Measurements from ENCODE around the gene NUP214.

Gene NUP214

DNA sequence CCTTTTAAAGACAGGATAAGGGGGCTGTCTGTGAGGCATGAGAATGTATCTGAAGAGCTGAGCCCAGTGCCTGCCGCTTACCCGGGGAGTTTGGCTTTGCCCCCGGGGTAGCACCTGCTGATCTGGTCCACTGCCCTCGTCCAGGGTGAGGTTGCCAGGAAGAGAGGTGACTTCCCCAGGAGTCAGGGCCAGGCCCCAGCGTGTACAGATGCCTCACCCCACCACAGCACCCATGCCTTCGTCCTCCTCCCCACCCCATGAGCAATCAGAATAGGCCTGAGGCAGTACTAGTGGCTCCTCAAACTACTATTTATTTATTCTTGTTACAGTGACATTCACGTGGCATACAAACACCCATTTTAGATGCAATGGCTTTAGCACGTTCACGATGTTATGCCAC lies 44.8 kb upstream of the NUP214 start:
- H3K4me2 ChIP-seq (ENCODE audit: low read depth, low read length, poor library complexity, severe bottlenecking): no peak overlapping the region
- H2AFZ ChIP-seq (ENCODE audit: low read depth, low read length, severe bottlenecking): no peak overlapping the region
- no peaks in the 10 kb centered on the region for H3K27me3 ChIP-seq (ENCODE audit: low read length)

DNA sequence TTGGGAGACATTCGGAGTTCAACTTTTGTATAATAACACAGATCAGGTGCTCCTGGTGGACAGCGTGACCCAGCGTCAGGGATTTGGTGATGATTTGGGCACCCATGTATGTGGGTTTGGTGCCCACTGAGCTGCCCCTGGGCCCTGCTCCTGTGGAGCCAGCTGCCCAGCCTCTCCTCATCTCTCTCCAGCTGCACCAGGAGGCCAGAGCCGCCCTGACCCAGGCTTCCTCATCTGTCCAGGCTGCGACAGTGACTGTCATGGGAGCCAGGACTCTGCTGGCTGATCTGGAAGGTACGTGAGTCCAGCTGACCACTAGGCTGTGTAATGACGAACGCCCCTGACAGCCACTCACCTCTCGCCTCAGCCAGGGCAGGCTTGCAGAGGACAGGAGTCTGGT lies 43.5 kb upstream of the NUP214 start:
- H3K27me3 ChIP-seq (ENCODE audit: low read length): no peaks in the 10 kb centered on the region
- TF ChIP-seq, protein P1, sequence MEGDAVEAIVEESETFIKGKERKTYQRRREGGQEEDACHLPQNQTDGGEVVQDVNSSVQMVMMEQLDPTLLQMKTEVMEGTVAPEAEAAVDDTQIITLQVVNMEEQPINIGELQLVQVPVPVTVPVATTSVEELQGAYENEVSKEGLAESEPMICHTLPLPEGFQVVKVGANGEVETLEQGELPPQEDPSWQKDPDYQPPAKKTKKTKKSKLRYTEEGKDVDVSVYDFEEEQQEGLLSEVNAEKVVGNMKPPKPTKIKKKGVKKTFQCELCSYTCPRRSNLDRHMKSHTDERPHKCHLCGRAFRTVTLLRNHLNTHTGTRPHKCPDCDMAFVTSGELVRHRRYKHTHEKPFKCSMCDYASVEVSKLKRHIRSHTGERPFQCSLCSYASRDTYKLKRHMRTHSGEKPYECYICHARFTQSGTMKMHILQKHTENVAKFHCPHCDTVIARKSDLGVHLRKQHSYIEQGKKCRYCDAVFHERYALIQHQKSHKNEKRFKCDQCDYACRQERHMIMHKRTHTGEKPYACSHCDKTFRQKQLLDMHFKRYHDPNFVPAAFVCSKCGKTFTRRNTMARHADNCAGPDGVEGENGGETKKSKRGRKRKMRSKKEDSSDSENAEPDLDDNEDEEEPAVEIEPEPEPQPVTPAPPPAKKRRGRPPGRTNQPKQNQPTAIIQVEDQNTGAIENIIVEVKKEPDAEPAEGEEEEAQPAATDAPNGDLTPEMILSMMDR (IDR thresholded peaks at IDR 0.05; ENCODE audit: insufficient read depth, low read length, poor library complexity, severe bottlenecking): no peak
- no peak for TF ChIP-seq EZH2phosphoT487 (conservative IDR thresholded peaks at IDR 0.05; ENCODE audit: low read length)

More for the DNA sequence above, 44.8 kb upstream of the NUP214 start:
- no peak overlapping the region for H3K4me3 ChIP-seq (ENCODE audit: insufficient read depth, low read length, poor library complexity, severe bottlenecking)
- no peak overlapping the region for H3K27ac ChIP-seq (ENCODE audit: low read depth, low read length)
- no peaks in the 10 kb centered on the region for H3K79me2 ChIP-seq (ENCODE audit: insufficient read depth, low read length)
- H3K9me2 ChIP-seq (replicated peaks; ENCODE audit: insufficient read depth, low read length): no peaks in the 10 kb centered on the region
- H3K9me3 ChIP-seq (ENCODE audit: insufficient read depth, low read length): no peaks in the 10 kb centered on the region
- no peak overlapping the region for H3K9ac ChIP-seq (ENCODE audit: low read length)
- no peaks in the 10 kb centered on the region for H3F3A ChIP-seq (ENCODE audit: insufficient read depth)
- H3K36me3 ChIP-seq (ENCODE audit: low read length): no peaks in the 10 kb centered on the region
- no peaks in the 10 kb centered on the region for H4K20me1 ChIP-seq (ENCODE audit: low read depth, low read length)
- no peak for TF ChIP-seq EZH2phosphoT487 (conservative IDR thresholded peaks at IDR 0.05; ENCODE audit: low read length)
- TF ChIP-seq, protein P1 (IDR thresholded peaks at IDR 0.05; ENCODE audit: insufficient read depth, low read length, poor library complexity, severe bottlenecking): no peak

DNA sequence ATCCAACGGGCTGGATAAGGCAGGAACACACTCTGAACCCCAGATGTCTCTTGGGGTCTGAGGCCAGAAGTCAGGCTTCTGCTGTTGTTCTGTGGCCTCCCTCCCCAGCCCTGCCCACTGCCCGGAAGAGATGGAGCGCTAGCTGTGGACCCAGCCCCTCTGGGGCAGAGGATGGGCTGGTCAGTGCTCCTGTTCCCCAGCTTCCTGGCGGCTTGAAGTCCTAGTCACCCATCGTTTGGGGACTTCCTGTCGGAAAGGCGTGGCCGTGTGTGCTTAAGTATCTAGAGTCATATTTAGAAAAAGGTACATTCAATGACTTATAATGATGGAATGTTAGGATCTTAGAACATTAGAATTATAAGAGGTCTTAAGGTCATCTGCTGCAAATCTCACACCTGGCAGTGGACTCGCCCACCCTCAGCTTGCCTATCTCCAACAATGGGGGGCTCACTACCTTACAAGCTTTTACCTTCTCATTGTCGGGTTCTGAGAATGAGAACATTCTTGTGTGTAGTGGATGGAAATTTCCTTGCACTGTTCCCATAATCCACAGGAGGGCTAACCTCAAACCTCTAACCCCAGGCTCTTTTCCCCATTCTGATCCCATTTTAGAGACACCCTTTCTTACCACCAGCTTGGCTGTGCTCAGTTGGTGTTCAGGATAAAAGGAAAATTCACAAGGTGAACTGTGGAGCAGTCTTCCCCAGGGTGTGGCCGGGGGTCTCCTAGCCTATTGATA lies 42.4 kb upstream of the NUP214 start:
- no peak for TF ChIP-seq EZH2phosphoT487 (conservative IDR thresholded peaks at IDR 0.05; ENCODE audit: low read length)
- TF ChIP-seq, protein P1 (IDR thresholded peaks at IDR 0.05; ENCODE audit: insufficient read depth, low read length, poor library complexity, severe bottlenecking): no peak
- H3K27ac ChIP-seq (ENCODE audit: low read depth, low read length): no peak overlapping the region
- no peak overlapping the region for H3K9ac ChIP-seq (ENCODE audit: low read length)
- no peaks in the 10 kb centered on the region for H3F3A ChIP-seq (ENCODE audit: insufficient read depth)
- no peak overlapping the region for H3K4me2 ChIP-seq (ENCODE audit: low read depth, low read length, poor library complexity, severe bottlenecking)
- no peaks in the 10 kb centered on the region for H4K20me1 ChIP-seq (ENCODE audit: low read depth, low read length)
- H3K9me2 ChIP-seq (replicated peaks; ENCODE audit: insufficient read depth, low read length): no peaks in the 10 kb centered on the region
- no peaks in the 10 kb centered on the region for H3K36me3 ChIP-seq (ENCODE audit: low read length)
- H3K79me2 ChIP-seq (ENCODE audit: insufficient read depth, low read length): no peaks in the 10 kb centered on the region
- no peaks in the 10 kb centered on the region for H3K27me3 ChIP-seq (ENCODE audit: low read length)
- no peak overlapping the region for H3K4me3 ChIP-seq (ENCODE audit: insufficient read depth, low read length, poor library complexity, severe bottlenecking)
- H2AFZ ChIP-seq (ENCODE audit: low read depth, low read length, severe bottlenecking): no peak overlapping the region
- H3K9me3 ChIP-seq (ENCODE audit: insufficient read depth, low read length): no peaks in the 10 kb centered on the region

More for the DNA sequence above, 43.5 kb upstream of the NUP214 start:
- no peak overlapping the region for H3K4me3 ChIP-seq (ENCODE audit: insufficient read depth, low read length, poor library complexity, severe bottlenecking)
- H3K27ac ChIP-seq (ENCODE audit: low read depth, low read length): no peak overlapping the region
- no peak overlapping the region for H3K4me2 ChIP-seq (ENCODE audit: low read depth, low read length, poor library complexity, severe bottlenecking)
- H3F3A ChIP-seq (ENCODE audit: insufficient read depth): no peaks in the 10 kb centered on the region
- no peaks in the 10 kb centered on the region for H4K20me1 ChIP-seq (ENCODE audit: low read depth, low read length)
- H3K9me3 ChIP-seq (ENCODE audit: insufficient read depth, low read length): no peaks in the 10 kb centered on the region
- no peaks in the 10 kb centered on the region for H3K9me2 ChIP-seq (replicated peaks; ENCODE audit: insufficient read depth, low read length)
- no peak overlapping the region for H2AFZ ChIP-seq (ENCODE audit: low read depth, low read length, severe bottlenecking)
- H3K9ac ChIP-seq (ENCODE audit: low read length): no peak overlapping the region
- no peaks in the 10 kb centered on the region for H3K36me3 ChIP-seq (ENCODE audit: low read length)
- no peaks in the 10 kb centered on the region for H3K79me2 ChIP-seq (ENCODE audit: insufficient read depth, low read length)

All from SU-DHL-6 (cell line).